K562 (cell line): ENCODE data around the gene PDGFRA. TPM values are rescaled to one million over a fixed set of nuclear protein-coding genes. Genes with fewer than 3 reads are reported as not detected.

Experiments
- ATAC-seq: fragments of 200-7000 bp; cut with Tn5 transposase; 3 replicates; pipeline ENCODE4 v1.9.1; 2020; ENCODE audit warnings: moderate library complexity
- BruUV-seq: library from RNA; stranded (reverse); fragments of 400-500 nt; replicated peaks from 2 replicates; lab custom pipeline; 2021; lab: Mats Ljungman, UMichigan
- CTCF ChIA-PET: fragments of 300-600 bp; formaldehyde crosslinking; extraction: SDS; loops from one replicate; lab custom pipeline; 2021; ENCODE audit warnings: low intra/inter-chr PET ratio; lab: Yijun Ruan, JAX
- POLR2A ChIA-PET: fragments of 300-600, 350-650 bp; sonication (Branson Sonifier 250); formaldehyde crosslinking; extraction: SDS; loops from one replicate; lab custom pipeline; 2021; ENCODE audit warnings: antibody characterized with exemption, inconsistent platforms; lab: Yijun Ruan, JAX
- DNase-seq, 4 experiments: peaks; one replicate each; pipeline versions ENCODE4 v3.0.0 to v3.0.0-alpha.2; 2011 to 2018; ENCODE audit warnings: low spot score in 3 of 4, mixed read lengths in 3 of 4; ENCODE audit errors: extremely low read depth in 1 of 4
- FAIRE-seq: peaks from 2 replicates; lab custom pipeline; 2011; peaks lifted over from hg19 to GRCh38; lab: Jason Lieb, UNC
- H2AFZ ChIP-seq: 2 replicates; pipeline ENCODE4 v1.6.0; 2011; ENCODE audit warnings: low read depth, low read length, control low read depth, inconsistent platforms
- H3K27ac ChIP-seq: fragments of 200-600 bp; 3 replicates; pipeline ENCODE4 v1.8.0; 2011; ENCODE audit warnings: low read depth, mild to moderate bottlenecking, control low read depth, inconsistent platforms, low read length, moderate library complexity, mixed read lengths; ENCODE audit errors: extremely low read depth
- H3K27me3 ChIP-seq, 2 experiments: fragments of 300-600 bp in 1 of 2; 2 replicates in 1 of 2; 3 replicates in 1 of 2; pipeline versions ENCODE4 v1.6.0 to v1.8.0; 2011; ENCODE audit warnings: inconsistent platforms in 2 of 2, low read length in 2 of 2, mild to moderate bottlenecking in 1 of 2, mixed read lengths in 1 of 2, moderate library complexity in 1 of 2; ENCODE audit not compliant: control insufficient read depth in 2 of 2, insufficient read depth in 2 of 2
- H3K36me3 ChIP-seq: fragments of 300-600 bp; 3 replicates; pipeline ENCODE4 v1.8.0; 2011; ENCODE audit warnings: mild to moderate bottlenecking, low read length, inconsistent platforms; ENCODE audit not compliant: control insufficient read depth, insufficient read depth
- H3K4me1 ChIP-seq, 2 experiments: fragments of 200-600 bp in 1 of 2; replicated peaks in 1 of 2; 2 replicates in 1 of 2; 3 replicates in 1 of 2; pipeline versions ENCODE4 v1.5.1 to v1.8.0; 2011; ENCODE audit warnings: inconsistent platforms in 2 of 2, low read length in 2 of 2, mild to moderate bottlenecking in 1 of 2, mixed read lengths in 1 of 2, moderate library complexity in 1 of 2; ENCODE audit not compliant: control insufficient read depth in 2 of 2, insufficient read depth in 2 of 2
- H3K4me2 ChIP-seq: 2 replicates; pipeline ENCODE4 v1.6.1; 2011; ENCODE audit warnings: low read length, control low read depth, inconsistent platforms, mixed read lengths; ENCODE audit not compliant: insufficient read depth
- H3K4me3 ChIP-seq: fragments of 200-600 bp; sonication (generic), shearing (Covaris generic); 2 replicates; pipeline ENCODE4 v1.5.1; 2016; ENCODE audit warnings: control low read depth, inconsistent platforms
- H3K79me2 ChIP-seq: fragments of 200-600 bp; 3 replicates; pipeline ENCODE4 v1.8.0; 2011; ENCODE audit warnings: low read length, inconsistent platforms; ENCODE audit not compliant: control insufficient read depth, insufficient read depth
- H3K9ac ChIP-seq, 2 experiments: 2 replicates each; pipeline versions ENCODE4 v1.6.0 to v1.6.1; 2011; ENCODE audit warnings: low read depth in 2 of 2, low read length in 2 of 2, control low read depth in 1 of 2, inconsistent platforms in 1 of 2, mild to moderate bottlenecking in 1 of 2, mixed read lengths in 1 of 2; ENCODE audit not compliant: insufficient read depth in 1 of 2
- H3K9me1 ChIP-seq: one replicate; pipeline ENCODE4 v1.6.0; 2011; ENCODE audit warnings: inconsistent platforms, mild to moderate bottlenecking, low read length, moderate library complexity; ENCODE audit not compliant: control insufficient read depth, insufficient read depth
- H3K9me3 ChIP-seq: replicated peaks from 2 replicates; pipeline ENCODE4 v1.5.1; 2011; ENCODE audit warnings: low read depth, low read length, inconsistent platforms; ENCODE audit not compliant: control insufficient read depth, insufficient read depth
- H4K20me1 ChIP-seq: replicated peaks from 2 replicates; pipeline ENCODE4 v1.6.1; 2011; ENCODE audit warnings: low read length, inconsistent platforms, mixed read lengths; ENCODE audit not compliant: control insufficient read depth, insufficient read depth
- FOXA1 ChIP-seq: fragments of 450-650 bp; IDR thresholded peaks from 2 replicates; pipeline ENCODE4 v1.6.1; 2016; ENCODE audit warnings: mild to moderate bottlenecking, borderline replicate concordance
- POLR2B ChIP-seq: fragments of 450-650 bp; IDR thresholded peaks from 2 replicates; pipeline ENCODE4 v1.6.1; 2018; ENCODE audit warnings: low read depth; ENCODE audit not compliant: partially characterized antibody
- RFX1 ChIP-seq: fragments of 450-650 bp; IDR thresholded peaks from 2 replicates; pipeline ENCODE4 v1.6.1; 2016; ENCODE audit warnings: mild to moderate bottlenecking, moderate library complexity
- SRF ChIP-seq, 2 experiments: fragments of 250-450, 450-650 bp in 1 of 2; sonication (Bioruptor Pico) in 1 of 2; sonication (generic) in 1 of 2; formaldehyde crosslinking; IDR thresholded peaks; 2 replicates each; pipeline versions ENCODE4 v1.5.0 to v1.5.1; 2020 to 2022; ENCODE audit warnings: mild to moderate bottlenecking in 1 of 2, missing genetic modification reagents in 1 of 2
- ZBED1 ChIP-seq: IDR thresholded peaks from 2 replicates; pipeline ENCODE4 v1.6.1; 2014
- WGBS: fragments of 100-300 bp; shearing (Covaris generic); methylation state at CpG from one replicate; pipeline ENCODE4 v1.1.6; 2016; ENCODE audit warnings: low coverage, mixed read lengths; ENCODE audit not compliant: insufficient coverage; ENCODE audit errors: missing lambda C conversion rate; 5-methylcytosine and 5-hydroxymethylcytosine counted together
- in situ Hi-C: fragments of 300-500 bp; cut with MboI; formaldehyde crosslinking; loops from 4 replicates; pipeline ENCODE4 v1.15.0; 2018; ENCODE audit warnings: inconsistent platforms, mixed read lengths
- intact Hi-C: fragments of 100-400 bp; cut with micrococcal nuclease; formaldehyde crosslinking; loops from 2 replicates; pipeline ENCODE4 v1.14.2; 2022
- polyA plus RNA-seq, 8 experiments: library from polyadenylated mRNA; depleted of rRNA in 4 of 8; stranded (reverse) in 5 of 8; unstranded in 3 of 8; fragments of >200 nt; fragmentation: Nextera tagmentation in 2 of 8; fragmentation: Illumina TruSeq in 1 of 8; extraction: Ambion mirVana in 2 of 8; extraction: Trizol in 1 of 8; gene quantifications; 2 replicates each; pipeline versions ENCODE4 v1.2.1 to v1.2.3, GENCODE V29; 2011 to 2014; ENCODE audit warnings: inconsistent platforms in 1 of 8, missing spikeins in 1 of 8
- total RNA-seq, 7 experiments: library from RNA; depleted of rRNA in 6 of 7; stranded (reverse); fragments of >200 nt in 6 of 7; fragmentation: Illumina TruSeq in 2 of 7; extraction: Trizol in 2 of 7; gene quantifications; 2 replicates each; pipeline versions ENCODE4 v1.2.1 to v1.2.3, GENCODE V29; 2011 to 2021; ENCODE audit warnings: low replicate concordance in 1 of 7
- TF ChIP-seq, protein P1 (sequence below): fragments of 450-650 bp; conservative IDR thresholded peaks from 2 replicates; pipeline ENCODE4 v1.6.1; 2016; ENCODE audit warnings: missing genetic modification characterization, low read depth, mild to moderate bottlenecking, missing compliant biosample characterization, moderate library complexity
- TF ChIP-seq, protein P2 (sequence below): fragments of 450-650 bp; formaldehyde crosslinking; IDR thresholded peaks from 2 replicates; pipeline ENCODE4 v1.4.0; 2022; ENCODE audit warnings: mild to moderate bottlenecking, moderate library complexity
- TF ChIP-seq, protein P3 (sequence below): fragments of 450-650 bp; IDR thresholded peaks from 2 replicates; pipeline ENCODE4 v1.6.1; 2016; ENCODE audit warnings: mild to moderate bottlenecking
- TF ChIP-seq, protein P4 (sequence below): fragments of 450-650 bp; IDR thresholded peaks from 2 replicates; pipeline ENCODE4 v1.6.1; 2016; ENCODE audit warnings: low read depth, mild to moderate bottlenecking, moderate library complexity
- TF ChIP-seq, protein P5 (sequence below): sonication (generic); formaldehyde crosslinking; IDR thresholded peaks from 2 replicates; pipeline ENCODE4 v1.9.0; 2022; ENCODE audit warnings: mild to moderate bottlenecking, missing genetic modification reagents
- TF ChIP-seq, protein P6 (sequence below): fragments of 250-450 bp; sonication (Bioruptor Pico); IDR thresholded peaks from 2 replicates; pipeline ENCODE4 v1.8.0; 2021; ENCODE audit warnings: moderate library complexity, mild to moderate bottlenecking, inconsistent platforms
- TF ChIP-seq, protein P7 (sequence below): fragments of 250-450 bp; sonication (Bioruptor Pico); IDR thresholded peaks from 2 replicates; pipeline ENCODE4 v1.5.0; 2021

Gene PDGFRA
- total and polyA plus RNA-seq, 9 of the 15 experiments (the other 6 are each of a cell fraction or from before 2014, with no cell fraction given), result 0.40 TPM; not detected in 8

DNA sequence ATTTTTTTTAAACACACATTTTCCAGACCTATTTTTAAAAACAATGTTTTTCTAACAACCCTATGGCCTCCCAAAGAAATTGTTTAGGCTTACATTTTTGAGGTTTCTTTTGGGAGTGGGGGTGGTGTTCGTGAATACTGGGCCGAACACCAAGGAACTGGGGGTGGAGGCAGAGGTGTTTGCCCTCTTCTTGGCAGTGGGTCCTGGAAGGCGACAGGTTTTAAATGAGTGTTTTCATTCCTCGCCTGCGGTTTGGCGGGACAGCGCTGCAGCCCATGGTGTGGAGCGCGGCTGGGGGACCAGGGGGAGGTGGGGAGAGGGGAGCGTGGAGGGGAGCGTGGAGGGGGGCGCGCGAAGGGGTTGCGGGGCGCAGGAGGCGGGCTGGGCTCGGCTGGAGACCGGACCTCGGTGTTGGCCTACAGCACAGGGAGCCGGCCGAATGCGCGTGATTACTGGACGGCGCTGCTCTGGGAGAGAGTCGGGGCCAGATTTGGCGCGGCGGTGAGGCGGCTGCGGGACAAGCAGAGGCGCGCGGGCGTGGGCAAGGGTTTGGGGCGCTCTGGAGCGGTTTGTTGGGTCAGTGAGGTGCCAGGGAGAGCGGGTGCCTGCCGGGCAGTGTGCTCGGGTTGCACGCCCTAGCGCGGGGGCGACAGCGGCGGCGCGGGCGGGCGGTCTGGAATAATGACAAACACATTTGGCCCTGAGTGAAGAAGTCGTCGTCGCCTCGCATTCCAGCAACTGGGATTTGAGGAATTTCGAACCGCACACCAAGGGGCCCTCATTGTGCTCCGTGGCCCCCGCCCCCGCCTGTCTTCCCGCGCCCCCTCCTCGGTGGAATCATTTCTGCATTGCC lies 764 bp downstream of the PDGFRA start:
- no TSS peak for BruUV-seq
- intact Hi-C loops, result loop anchor here (5.0 to 10.0 kb wide), 3 partner anchors 523 to 1853 kb away; no protein-coding TSS in a partner anchor
- no peak overlapping the region for H3K27ac ChIP-seq
- no peaks in the 10 kb centered on the region for H3K79me2 ChIP-seq
- no peak overlapping the region for H2AFZ ChIP-seq
- ChIA-PET CTCF (no interaction called here), POLR2A (no interaction called here)
- ATAC-seq, result no peak
- peaks cover 11% of the 10 kb centered on the region; the same call in 1 of the 2 replicates for H4K20me1 ChIP-seq
- H3K9me3 ChIP-seq, result no peaks in the 10 kb centered on the region
- H3K4me2 ChIP-seq, result no peak overlapping the region
- in situ Hi-C loops, result loop anchor here (5.0 to 25.0 kb wide), 5 partner anchors 323 to 1843 kb away; no protein-coding TSS in a partner anchor
- H3K27me3 ChIP-seq, result peaks cover 31 to 60% of the 10 kb centered on the region in 2 experiments
- FAIRE-seq, result no peak
- WGBS, result 13% methylated on average over 6 of the region's 63 CpGs
- H3K9me1 ChIP-seq, result no peaks in the 10 kb centered on the region
- peaks cover 0 to 28% of the 10 kb centered on the region in 2 experiments; a peak in 2 of 5 replicates for H3K4me1 ChIP-seq
- no peak for DNase-seq
- no peak overlapping the region for H3K4me3 ChIP-seq
- H3K36me3 ChIP-seq, result no peaks in the 10 kb centered on the region
- H3K9ac ChIP-seq, result no peak overlapping the region
- no peak for TF ChIP-seq POLR2B
- TF ChIP-seq, protein P1, sequence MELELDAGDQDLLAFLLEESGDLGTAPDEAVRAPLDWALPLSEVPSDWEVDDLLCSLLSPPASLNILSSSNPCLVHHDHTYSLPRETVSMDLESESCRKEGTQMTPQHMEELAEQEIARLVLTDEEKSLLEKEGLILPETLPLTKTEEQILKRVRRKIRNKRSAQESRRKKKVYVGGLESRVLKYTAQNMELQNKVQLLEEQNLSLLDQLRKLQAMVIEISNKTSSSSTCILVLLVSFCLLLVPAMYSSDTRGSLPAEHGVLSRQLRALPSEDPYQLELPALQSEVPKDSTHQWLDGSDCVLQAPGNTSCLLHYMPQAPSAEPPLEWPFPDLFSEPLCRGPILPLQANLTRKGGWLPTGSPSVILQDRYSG (tag), result no peak
- TF ChIP-seq RFX1, result no peak
- TF ChIP-seq, protein P2, sequence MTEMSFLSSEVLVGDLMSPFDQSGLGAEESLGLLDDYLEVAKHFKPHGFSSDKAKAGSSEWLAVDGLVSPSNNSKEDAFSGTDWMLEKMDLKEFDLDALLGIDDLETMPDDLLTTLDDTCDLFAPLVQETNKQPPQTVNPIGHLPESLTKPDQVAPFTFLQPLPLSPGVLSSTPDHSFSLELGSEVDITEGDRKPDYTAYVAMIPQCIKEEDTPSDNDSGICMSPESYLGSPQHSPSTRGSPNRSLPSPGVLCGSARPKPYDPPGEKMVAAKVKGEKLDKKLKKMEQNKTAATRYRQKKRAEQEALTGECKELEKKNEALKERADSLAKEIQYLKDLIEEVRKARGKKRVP (CRISPR knock-in tag), result no peak
- TF ChIP-seq SRF (CRISPR knock-in tag; IDR thresholded peaks at IDR 0.05), result no peak
- TF ChIP-seq, protein P3, sequence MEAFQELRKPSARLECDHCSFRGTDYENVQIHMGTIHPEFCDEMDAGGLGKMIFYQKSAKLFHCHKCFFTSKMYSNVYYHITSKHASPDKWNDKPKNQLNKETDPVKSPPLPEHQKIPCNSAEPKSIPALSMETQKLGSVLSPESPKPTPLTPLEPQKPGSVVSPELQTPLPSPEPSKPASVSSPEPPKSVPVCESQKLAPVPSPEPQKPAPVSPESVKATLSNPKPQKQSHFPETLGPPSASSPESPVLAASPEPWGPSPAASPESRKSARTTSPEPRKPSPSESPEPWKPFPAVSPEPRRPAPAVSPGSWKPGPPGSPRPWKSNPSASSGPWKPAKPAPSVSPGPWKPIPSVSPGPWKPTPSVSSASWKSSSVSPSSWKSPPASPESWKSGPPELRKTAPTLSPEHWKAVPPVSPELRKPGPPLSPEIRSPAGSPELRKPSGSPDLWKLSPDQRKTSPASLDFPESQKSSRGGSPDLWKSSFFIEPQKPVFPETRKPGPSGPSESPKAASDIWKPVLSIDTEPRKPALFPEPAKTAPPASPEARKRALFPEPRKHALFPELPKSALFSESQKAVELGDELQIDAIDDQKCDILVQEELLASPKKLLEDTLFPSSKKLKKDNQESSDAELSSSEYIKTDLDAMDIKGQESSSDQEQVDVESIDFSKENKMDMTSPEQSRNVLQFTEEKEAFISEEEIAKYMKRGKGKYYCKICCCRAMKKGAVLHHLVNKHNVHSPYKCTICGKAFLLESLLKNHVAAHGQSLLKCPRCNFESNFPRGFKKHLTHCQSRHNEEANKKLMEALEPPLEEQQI, result no peak
- TF ChIP-seq, protein P4, sequence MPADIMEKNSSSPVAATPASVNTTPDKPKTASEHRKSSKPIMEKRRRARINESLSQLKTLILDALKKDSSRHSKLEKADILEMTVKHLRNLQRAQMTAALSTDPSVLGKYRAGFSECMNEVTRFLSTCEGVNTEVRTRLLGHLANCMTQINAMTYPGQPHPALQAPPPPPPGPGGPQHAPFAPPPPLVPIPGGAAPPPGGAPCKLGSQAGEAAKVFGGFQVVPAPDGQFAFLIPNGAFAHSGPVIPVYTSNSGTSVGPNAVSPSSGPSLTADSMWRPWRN, result no peak
- TF ChIP-seq, protein P5, sequence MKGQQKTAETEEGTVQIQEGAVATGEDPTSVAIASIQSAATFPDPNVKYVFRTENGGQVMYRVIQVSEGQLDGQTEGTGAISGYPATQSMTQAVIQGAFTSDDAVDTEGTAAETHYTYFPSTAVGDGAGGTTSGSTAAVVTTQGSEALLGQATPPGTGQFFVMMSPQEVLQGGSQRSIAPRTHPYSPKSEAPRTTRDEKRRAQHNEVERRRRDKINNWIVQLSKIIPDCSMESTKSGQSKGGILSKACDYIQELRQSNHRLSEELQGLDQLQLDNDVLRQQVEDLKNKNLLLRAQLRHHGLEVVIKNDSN (CRISPR knock-in tag), result no peak
- TF ChIP-seq, protein P6, sequence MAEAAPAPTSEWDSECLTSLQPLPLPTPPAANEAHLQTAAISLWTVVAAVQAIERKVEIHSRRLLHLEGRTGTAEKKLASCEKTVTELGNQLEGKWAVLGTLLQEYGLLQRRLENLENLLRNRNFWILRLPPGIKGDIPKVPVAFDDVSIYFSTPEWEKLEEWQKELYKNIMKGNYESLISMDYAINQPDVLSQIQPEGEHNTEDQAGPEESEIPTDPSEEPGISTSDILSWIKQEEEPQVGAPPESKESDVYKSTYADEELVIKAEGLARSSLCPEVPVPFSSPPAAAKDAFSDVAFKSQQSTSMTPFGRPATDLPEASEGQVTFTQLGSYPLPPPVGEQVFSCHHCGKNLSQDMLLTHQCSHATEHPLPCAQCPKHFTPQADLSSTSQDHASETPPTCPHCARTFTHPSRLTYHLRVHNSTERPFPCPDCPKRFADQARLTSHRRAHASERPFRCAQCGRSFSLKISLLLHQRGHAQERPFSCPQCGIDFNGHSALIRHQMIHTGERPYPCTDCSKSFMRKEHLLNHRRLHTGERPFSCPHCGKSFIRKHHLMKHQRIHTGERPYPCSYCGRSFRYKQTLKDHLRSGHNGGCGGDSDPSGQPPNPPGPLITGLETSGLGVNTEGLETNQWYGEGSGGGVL, result no peak
- TF ChIP-seq ZBED1, result no peak
- TF ChIP-seq, protein P7, sequence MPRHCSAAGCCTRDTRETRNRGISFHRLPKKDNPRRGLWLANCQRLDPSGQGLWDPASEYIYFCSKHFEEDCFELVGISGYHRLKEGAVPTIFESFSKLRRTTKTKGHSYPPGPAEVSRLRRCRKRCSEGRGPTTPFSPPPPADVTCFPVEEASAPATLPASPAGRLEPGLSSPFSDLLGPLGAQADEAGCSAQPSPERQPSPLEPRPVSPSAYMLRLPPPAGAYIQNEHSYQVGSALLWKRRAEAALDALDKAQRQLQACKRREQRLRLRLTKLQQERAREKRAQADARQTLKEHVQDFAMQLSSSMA (CRISPR knock-in tag), result no peak
- no peak for TF ChIP-seq FOXA1
